ENCODE data around the gene KIAA1958.

KIAA1958 gene

GRCh38 chr9:112605518-112605917 is 118.9 kb downstream of the KIAA1958 start:
- DNase-seq (ENCODE audit: low read depth in 2 of 2): no peak

- no peak for DNase-seq (ENCODE audit: low read depth in 2 of 2)
Observed at GRCh38 chr9:112605963-112606699, 119.5 kb downstream of the KIAA1958 start.

GRCh38 chr9:112608851-112609250 is 122.2 kb downstream of the KIAA1958 start:
- no peak for DNase-seq (ENCODE audit: low read depth in 2 of 2)

- no peak for DNase-seq (ENCODE audit: low read depth in 2 of 2)
Observed at GRCh38 chr9:112615584-112616266, 129.1 kb downstream of the KIAA1958 start.

- no peak for DNase-seq (ENCODE audit: low read depth in 2 of 2)
Observed at GRCh38 chr9:112617371-112617770, 130.7 kb downstream of the KIAA1958 start.

- DNase-seq (ENCODE audit: low read depth in 2 of 2): no peak
Observed at GRCh38 chr9:112618385-112619009, 131.9 kb downstream of the KIAA1958 start.

- no peak for DNase-seq (ENCODE audit: low read depth in 2 of 2)
Observed at GRCh38 chr9:112620388-112620787, 133.8 kb downstream of the KIAA1958 start.

GRCh38 chr9:112621018-112621655 is 134.5 kb downstream of the KIAA1958 start:
- DNase-seq (ENCODE audit: low read depth in 2 of 2): no peak

GRCh38 chr9:112623198-112623597 is 136.6 kb downstream of the KIAA1958 start:
- no peak for DNase-seq (ENCODE audit: low read depth in 2 of 2)

GRCh38 chr9:112624711-112625707 is 138.4 kb downstream of the KIAA1958 start:
- no peak for DNase-seq (ENCODE audit: low read depth in 2 of 2)

- DNase-seq (ENCODE audit: low read depth in 2 of 2): no peak
Observed at GRCh38 chr9:112629671-112630485, 143.3 kb downstream of the KIAA1958 start.

- DNase-seq (ENCODE audit: low read depth in 2 of 2): no peak
Observed at GRCh38 chr9:112631313-112632070, 144.9 kb downstream of the KIAA1958 start.

- DNase-seq (ENCODE audit: low read depth in 2 of 2): no peak
Observed at GRCh38 chr9:112640311-112640710, 153.7 kb downstream of the KIAA1958 start.

GRCh38 chr9:112642126-112642525 is 155.5 kb downstream of the KIAA1958 start:
- no peak for DNase-seq (ENCODE audit: low read depth in 2 of 2)

GRCh38 chr9:112647596-112647995 is 161.0 kb downstream of the KIAA1958 start:
- no peak for DNase-seq (ENCODE audit: low read depth in 2 of 2)

- no peak for DNase-seq (ENCODE audit: low read depth in 2 of 2)
Observed at GRCh38 chr9:112648624-112649023, 162.0 kb downstream of the KIAA1958 start.

- no peak for DNase-seq (ENCODE audit: low read depth in 2 of 2)
Observed at GRCh38 chr9:112654282-112654681, 167.7 kb downstream of the KIAA1958 start.

GRCh38 chr9:112655668-112656067 is 169.0 kb downstream of the KIAA1958 start:
- no peak for DNase-seq (ENCODE audit: low read depth in 2 of 2)

- DNase-seq (ENCODE audit: low read depth in 2 of 2): no peak
Observed at GRCh38 chr9:112659906-112660305, 173.3 kb downstream of the KIAA1958 start.

- DNase-seq (ENCODE audit: low read depth in 2 of 2): no peak
Observed at GRCh38 chr9:112663681-112664080, 177.1 kb downstream of the KIAA1958 start.
